SK-N-SH (cell line): Measurements from ENCODE around the gene ITGB5. TPM values are rescaled to one million over a fixed set of nuclear protein-coding genes. Genes with fewer than 3 reads are reported as not detected.
A peak's percentile ranks its signal among the peaks of the same experiment; 100 is the strongest.
"Not testable (repeated sequence)": the region's sequence is repeated elsewhere in the genome, so short reads cannot be mapped to it uniquely, and the experiment has no call there.

ENCODE experiments used
- CTCF ChIA-PET: fragments of 300-600, 350-600 bp; formaldehyde crosslinking; extraction: SDS; loops from one replicate; lab custom pipeline; 2021; lab: Yijun Ruan, JAX
- POLR2A ChIA-PET: fragments of 350-600 bp; sonication (Branson Sonifier 250); formaldehyde crosslinking; extraction: SDS; loops from one replicate; lab custom pipeline; 2020; ENCODE audit warnings: antibody characterized with exemption, inconsistent platforms; lab: Yijun Ruan, JAX
- DNase-seq: peaks from one replicate; pipeline ENCODE4 v3.0.0; 2012
- H2AFZ ChIP-seq: fragments of 200-600 bp; sonication (generic); 2 replicates; pipeline ENCODE4 v1.8.1; 2016; ENCODE audit warnings: antibody characterized with exemption, mild to moderate bottlenecking, low read depth
- H3F3A ChIP-seq: fragments of 200-600 bp; sonication (generic); replicated peaks from 2 replicates; pipeline ENCODE3; 2016; ENCODE audit warnings: antibody characterized with exemption, mild to moderate bottlenecking; ENCODE audit not compliant: insufficient read depth
- H3K27ac ChIP-seq, 2 experiments: fragments of 200-500 bp in 1 of 2; fragments of 200-600 bp in 1 of 2; sonication (Bioruptor generic) in 1 of 2; sonication (generic), shearing (Covaris generic) in 1 of 2; 2 replicates each; pipeline versions ENCODE4 v1.5.1 to v1.6.1; 2014 to 2016; ENCODE audit warnings: low read depth in 2 of 2, inconsistent platforms in 1 of 2, low read length in 1 of 2, mild to moderate bottlenecking in 1 of 2, mixed read lengths in 1 of 2
- H3K27me3 ChIP-seq: fragments of 200-600 bp; sonication (generic), shearing (Covaris generic); 2 replicates; pipeline ENCODE4 v1.6.1; 2016; ENCODE audit warnings: mixed run types; ENCODE audit not compliant: insufficient read depth
- H3K36me3 ChIP-seq, 2 experiments: fragments of 200-500 bp in 1 of 2; fragments of 200-600 bp in 1 of 2; sonication (Bioruptor generic) in 1 of 2; sonication (generic) in 1 of 2; replicated peaks in 1 of 2; 2 replicates each; pipeline versions ENCODE3 to v1.5.1; 2014 to 2016; ENCODE audit warnings: low read length in 1 of 2, mild to moderate bottlenecking in 1 of 2; ENCODE audit not compliant: insufficient read depth in 2 of 2, control insufficient read depth in 1 of 2
- H3K4me1 ChIP-seq, 2 experiments: fragments of 200-500 bp in 1 of 2; fragments of 200-600 bp in 1 of 2; sonication (Bioruptor generic) in 1 of 2; sonication (generic), shearing (Covaris generic) in 1 of 2; 2 replicates each; pipeline versions ENCODE4 v1.5.1 to v1.6.1; 2014 to 2016; ENCODE audit warnings: low read depth in 1 of 2, low read length in 1 of 2, mixed run types in 1 of 2; ENCODE audit not compliant: insufficient read depth in 2 of 2, control insufficient read depth in 1 of 2
- H3K4me2 ChIP-seq: fragments of 200-600 bp; sonication (generic), shearing (Covaris generic); 2 replicates; pipeline ENCODE4 v1.6.1; 2017; ENCODE audit warnings: mixed run types
- H3K4me3 ChIP-seq, 2 experiments: fragments of 200-500 bp in 1 of 2; fragments of 200-600 bp in 1 of 2; sonication (Bioruptor generic) in 1 of 2; sonication (generic), shearing (Covaris generic) in 1 of 2; 2 replicates each; pipeline versions ENCODE4 v1.5.1 to v1.8.1; 2014 to 2016; ENCODE audit warnings: low read depth in 2 of 2, inconsistent platforms in 1 of 2, low read length in 1 of 2, mild to moderate bottlenecking in 1 of 2, mixed read lengths in 1 of 2, moderate library complexity in 1 of 2
- H3K79me2 ChIP-seq: fragments of 200-600 bp; sonication (generic); 2 replicates; pipeline ENCODE4 v1.8.1; 2017; ENCODE audit warnings: mild to moderate bottlenecking; ENCODE audit not compliant: insufficient read depth
- H3K9ac ChIP-seq: fragments of 200-600 bp; sonication (generic); 2 replicates; pipeline ENCODE4 v1.6.1; 2017; ENCODE audit warnings: mixed run types
- H3K9me2 ChIP-seq: fragments of 200-600 bp; sonication (generic); 2 replicates; pipeline ENCODE4 v1.6.1; 2017; ENCODE audit warnings: mixed run types
- H3K9me3 ChIP-seq: fragments of 200-600 bp; sonication (generic); 2 replicates; pipeline ENCODE4 v1.6.1; 2017; ENCODE audit warnings: mixed run types, mild to moderate bottlenecking, moderate library complexity
- H4K20me1 ChIP-seq: fragments of 200-600 bp; sonication (generic); 2 replicates; pipeline ENCODE4 v1.6.1; 2017; ENCODE audit warnings: mild to moderate bottlenecking, mixed run types; ENCODE audit not compliant: insufficient read depth
- CHD2 ChIP-seq: fragments of 150-350 bp; IDR thresholded peaks from 2 replicates; pipeline ENCODE4 v1.6.1; 2018; ENCODE audit warnings: low read length; ENCODE audit not compliant: partially characterized antibody
- ELF1 ChIP-seq: IDR thresholded peaks from 2 replicates; pipeline ENCODE4 v1.4.0; 2012
- GATA2 ChIP-seq: sonication (generic); formaldehyde crosslinking; IDR thresholded peaks from 2 replicates; pipeline ENCODE4 v1.5.0; 2020; ENCODE audit warnings: mild to moderate bottlenecking, missing genetic modification reagents
- POLR2AphosphoS5 ChIP-seq: IDR thresholded peaks from 2 replicates; pipeline ENCODE4 v1.6.1; 2012; ENCODE audit warnings: low read depth, low read length
- RCOR1 ChIP-seq: fragments of 150-350 bp; IDR thresholded peaks from 2 replicates; pipeline ENCODE4 v1.6.1; 2017; ENCODE audit warnings: antibody characterized with exemption, low read length
- TAF1 ChIP-seq: IDR thresholded peaks from 2 replicates; pipeline ENCODE4 v1.6.1; 2012; ENCODE audit warnings: low read depth, mild to moderate bottlenecking, low read length, moderate library complexity, borderline replicate concordance
- TCF12 ChIP-seq: IDR thresholded peaks from 2 replicates; pipeline ENCODE4 v1.4.0; 2012
- WGBS: methylation state at CpG from one replicate; pipeline ENCODE4 v1.1.6; 2017; ENCODE audit warnings: low lambda C conversion rate; 5-methylcytosine and 5-hydroxymethylcytosine counted together
- polyA plus RNA-seq, 3 experiments: library from polyadenylated mRNA; depleted of rRNA; stranded (reverse); fragments of >200 nt; gene quantifications; 2 replicates each; pipeline ENCODE4 v1.2.3, GENCODE V29; 2012
- TF ChIP-seq, protein P1 (sequence below): IDR thresholded peaks from 2 replicates; pipeline ENCODE4 v1.4.0; 2012; ENCODE audit warnings: low read depth, borderline replicate concordance

The ITGB5 gene
- polyA plus RNA-seq, 1 of the 3 experiments (the other 2 are of a cell fraction): 481 TPM

DNA sequence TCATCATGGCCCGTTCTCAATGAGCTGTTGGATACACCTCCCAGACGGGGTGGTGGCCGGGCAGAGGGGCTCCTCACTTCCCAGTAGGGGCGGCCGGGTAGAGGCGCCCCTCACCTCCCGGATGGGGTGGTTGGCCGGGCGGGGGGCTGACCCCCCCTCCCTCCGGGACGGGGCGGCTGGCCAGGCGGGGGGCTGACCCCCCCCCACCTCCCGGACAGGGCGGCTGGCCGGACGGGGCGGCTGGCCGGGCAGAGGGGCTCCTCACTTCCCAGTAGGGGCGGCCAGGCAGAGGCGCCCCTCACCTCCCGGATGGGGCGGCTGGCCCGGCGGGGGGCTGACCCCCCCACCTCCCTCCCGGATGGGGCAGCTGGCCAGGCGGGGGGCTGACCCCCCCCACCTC lies 137.3 kb downstream of the ITGB5 start:
- DNase-seq, H3K9me3 ChIP-seq, H3K4me1 ChIP-seq, H3K9me2 ChIP-seq, H3K4me3 ChIP-seq, CTCF ChIA-PET, POLR2A ChIA-PET, H3K4me2 ChIP-seq, H3K9ac ChIP-seq, H3K27me3 ChIP-seq, H3F3A ChIP-seq, H3K27ac ChIP-seq, H3K79me2 ChIP-seq, H2AFZ ChIP-seq, H4K20me1 ChIP-seq: not testable (repeated sequence)
- peaks cover 0 to 22% of the 10 kb centered on the region in 2 experiments for H3K36me3 ChIP-seq
- WGBS: 85% methylated on average over 9 of the region's 27 CpGs

DNA sequence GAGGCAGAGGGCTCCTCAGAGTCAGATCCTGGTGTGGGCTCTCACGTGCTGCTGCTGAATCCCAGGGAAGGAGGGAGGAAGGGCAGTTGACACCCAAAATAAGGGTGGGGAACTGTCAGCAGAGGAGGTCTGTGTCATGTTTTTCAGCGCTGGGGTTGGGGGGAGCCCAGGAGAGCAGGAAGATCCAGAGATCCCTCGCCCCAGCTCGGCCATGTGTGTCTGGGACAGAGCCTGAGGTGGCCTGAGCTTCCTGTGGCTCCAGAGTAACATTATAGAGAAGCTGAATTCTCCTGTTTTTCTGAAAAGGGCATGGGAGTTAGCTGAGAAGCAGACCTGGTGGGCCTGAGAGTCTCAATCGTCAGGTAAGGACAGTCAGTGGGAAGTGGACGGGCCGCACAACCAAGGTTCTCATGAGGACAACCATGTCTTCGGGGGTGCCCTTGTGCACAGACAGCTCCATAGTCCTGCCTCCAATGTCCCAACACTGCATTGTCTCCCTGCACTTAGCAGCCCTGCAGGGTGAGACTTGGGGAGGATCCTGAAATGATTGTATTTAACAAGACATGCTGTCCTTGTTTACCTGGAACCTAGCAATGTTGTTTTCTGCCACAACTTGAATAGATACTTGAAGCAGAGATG lies 138.5 kb downstream of the ITGB5 start:
- Histone ChIP-seq H3K9me2 (no peaks in the 10 kb centered on the region), H3K4me1 (no peaks in the 10 kb centered on the region), H4K20me1 (no peaks in the 10 kb centered on the region), H3K27ac (no peak overlapping the region), H3K36me3 (peaks cover 9 to 27% of the 10 kb centered on the region in 2 experiments), H3K4me2 (no peak overlapping the region), H3K79me2 (no peaks in the 10 kb centered on the region), H3F3A (peaks cover 6% of the 10 kb centered on the region), H2AFZ (no peak overlapping the region), H3K27me3 (no peaks in the 10 kb centered on the region), H3K9ac (no peak overlapping the region), H3K4me3 (no peak overlapping the region), H3K9me3 (no peaks in the 10 kb centered on the region)
- DNase-seq: no peak
- WGBS: 93% methylated on average over 8 of the region's 8 CpGs
- CTCF ChIA-PET: interaction anchor here (1.1 to 3.6 kb wide), 2 partner anchors 9 to 12 kb away, joined by 3 to 17 read pairs; no protein-coding TSS in a partner anchor
- TF ChIP-seq TCF12 (no peak), CHD2 (no peak), RCOR1 (no peak)
- POLR2A ChIA-PET: no interaction called here

- no peak for DNase-seq
- Histone ChIP-seq H3K79me2 (no peaks in the 10 kb centered on the region), H3K9me2 (no peaks in the 10 kb centered on the region), H3K36me3 (peaks cover 17 to 33% of the 10 kb centered on the region in 2 experiments), H3K9me3 (no peaks in the 10 kb centered on the region), H4K20me1 (no peaks in the 10 kb centered on the region), H3K4me1 (no peaks in the 10 kb centered on the region), H2AFZ (no peak overlapping the region), H3K9ac (no peak overlapping the region), H3K4me3 (no peak overlapping the region), H3K27ac (no peak overlapping the region)
- ChIA-PET POLR2A (interaction anchor here (0.6 to 0.7 kb wide), 2 partner anchors 121 to 149 kb away, joined by 3 read pairs; no protein-coding TSS in a partner anchor), CTCF (interaction anchor here (1.2 to 3.6 kb wide), 3 partner anchors 13 to 188 kb away, joined by 3 to 17 read pairs (median 6); no protein-coding TSS in a partner anchor)
- 91% methylated on average over 11 of the region's 14 CpGs for WGBS
- TF ChIP-seq TAF1: no peak
- 0 out of 2 replicates have a peak, but pooled peaks have one; percentile 17 for TF ChIP-seq POLR2AphosphoS5
- TF ChIP-seq, protein P1, sequence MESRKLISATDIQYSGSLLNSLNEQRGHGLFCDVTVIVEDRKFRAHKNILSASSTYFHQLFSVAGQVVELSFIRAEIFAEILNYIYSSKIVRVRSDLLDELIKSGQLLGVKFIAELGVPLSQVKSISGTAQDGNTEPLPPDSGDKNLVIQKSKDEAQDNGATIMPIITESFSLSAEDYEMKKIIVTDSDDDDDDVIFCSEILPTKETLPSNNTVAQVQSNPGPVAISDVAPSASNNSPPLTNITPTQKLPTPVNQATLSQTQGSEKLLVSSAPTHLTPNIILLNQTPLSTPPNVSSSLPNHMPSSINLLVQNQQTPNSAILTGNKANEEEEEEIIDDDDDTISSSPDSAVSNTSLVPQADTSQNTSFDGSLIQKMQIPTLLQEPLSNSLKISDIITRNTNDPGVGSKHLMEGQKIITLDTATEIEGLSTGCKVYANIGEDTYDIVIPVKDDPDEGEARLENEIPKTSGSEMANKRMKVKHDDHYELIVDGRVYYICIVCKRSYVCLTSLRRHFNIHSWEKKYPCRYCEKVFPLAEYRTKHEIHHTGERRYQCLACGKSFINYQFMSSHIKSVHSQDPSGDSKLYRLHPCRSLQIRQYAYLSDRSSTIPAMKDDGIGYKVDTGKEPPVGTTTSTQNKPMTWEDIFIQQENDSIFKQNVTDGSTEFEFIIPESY: no peak
- TF ChIP-seq RCOR1: no peak
- TF ChIP-seq ELF1: no peak
- TF ChIP-seq GATA2 (CRISPR knock-in tag): no peak
- TF ChIP-seq, all 33 proteins: peak for 1
- Histone ChIP-seq H3K4me2 (no peak overlapping the region), H3K27me3 (no peaks in the 10 kb centered on the region), H3F3A (peaks cover 6% of the 10 kb centered on the region)
These were observed 139.8 kb downstream of the ITGB5 start for GRCh38 chr3:124747111-124747981.
